GM18511 (cell line): Measurements from ENCODE around the gene RPA3.
"Not testable (repeated sequence)": the region's sequence is repeated elsewhere in the genome, so short reads cannot be mapped to it uniquely, and the experiment has no call there.

Experiments used
- ATAC-seq: cut with Tn5 transposase; IDR thresholded peaks from one replicate; pipeline ENCODE4 v1.9.1; 2021; ENCODE audit warnings: mild to moderate bottlenecking, moderate library complexity; ENCODE audit not compliant: unreplicated experiment

The RPA3 gene

GRCh38 chr7:7696458-7697119 is 21.8 kb downstream of the RPA3 start:
- ATAC-seq, result no peak

- no peak for ATAC-seq
Measured at GRCh38 chr7:7695111-7695817, 23.1 kb downstream of the RPA3 start.

GRCh38 chr7:7694542-7694941 is 23.9 kb downstream of the RPA3 start:
- no peak for ATAC-seq

- ATAC-seq, result no peak
Measured at GRCh38 chr7:7693881-7694280, 24.5 kb downstream of the RPA3 start.

- no peak for ATAC-seq
Measured at GRCh38 chr7:7688956-7689355, 29.5 kb downstream of the RPA3 start.

- peak; percentile 46 for ATAC-seq
Measured at GRCh38 chr7:7688310-7688709, 30.1 kb downstream of the RPA3 start.

GRCh38 chr7:7687800-7688199 is 30.6 kb downstream of the RPA3 start:
- ATAC-seq, result no peak

- ATAC-seq, result no peak
Measured at GRCh38 chr7:7686811-7687508, 31.4 kb downstream of the RPA3 start.

- no peak for ATAC-seq
Measured at GRCh38 chr7:7682861-7683260, 35.5 kb downstream of the RPA3 start.

- ATAC-seq, result no peak
Measured at GRCh38 chr7:7681936-7682329, 36.5 kb downstream of the RPA3 start.

- peak; percentile 91 for ATAC-seq
Measured at GRCh38 chr7:7681191-7681935, 37.0 kb downstream of the RPA3 start.

GRCh38 chr7:7679640-7680039 is 38.8 kb downstream of the RPA3 start:
- not testable (repeated sequence) for ATAC-seq

GRCh38 chr7:7675686-7676085 is 42.7 kb downstream of the RPA3 start:
- ATAC-seq, result no peak

- ATAC-seq, result no peak
Measured at GRCh38 chr7:7673240-7673550, 45.2 kb downstream of the RPA3 start.

GRCh38 chr7:7672545-7673239 is 45.7 kb downstream of the RPA3 start:
- ATAC-seq, result no peak

- no peak for ATAC-seq
Measured at GRCh38 chr7:7671361-7671760, 47.0 kb downstream of the RPA3 start.

- ATAC-seq, result no peak
Measured at GRCh38 chr7:7670490-7670889, 47.9 kb downstream of the RPA3 start.

GRCh38 chr7:7668706-7669105 is 49.7 kb downstream of the RPA3 start:
- ATAC-seq, result no peak

- no peak for ATAC-seq
Measured at GRCh38 chr7:7667187-7667586, 51.2 kb downstream of the RPA3 start.

GRCh38 chr7:7665031-7665430 is 53.4 kb downstream of the RPA3 start:
- no peak for ATAC-seq

- ATAC-seq, result no peak
Measured at GRCh38 chr7:7664291-7664690, 54.1 kb downstream of the RPA3 start.
